H1 (cell line): ENCODE data around the gene FHIP2A. TPM values are rescaled to one million over a fixed set of nuclear protein-coding genes. Genes with fewer than 3 reads are reported as not detected.

Experiments used
- CTCF ChIA-PET: fragments of 300-600 bp; sonication (Branson Sonifier 250); formaldehyde crosslinking; loops from one replicate; lab custom pipeline; 2021; ENCODE audit not compliant: partially characterized antibody; lab: Charles Lee
- POLR2A ChIA-PET: fragments of 300-600 bp; sonication (Branson Sonifier 250); formaldehyde crosslinking; loops from one replicate; lab custom pipeline; 2021; ENCODE audit warnings: inconsistent platforms; ENCODE audit not compliant: partially characterized antibody; lab: Charles Lee
- DNase-seq, 2 experiments: peaks; one replicate each; pipeline versions ENCODE4 v3.0.0 to v3.0.0-alpha.2; 2010 to 2022; ENCODE audit warnings: low spot score in 2 of 2, low read depth in 1 of 2, mixed read lengths in 1 of 2
- FAIRE-seq: peaks from 2 replicates; lab custom pipeline; 2011; peaks lifted over from hg19 to GRCh38; lab: Jason Lieb, UNC
- H2AFZ ChIP-seq: 2 replicates; pipeline ENCODE4 v1.8.1; 2012; ENCODE audit warnings: low read length, inconsistent platforms
- H2AK5ac ChIP-seq: 2 replicates; pipeline ENCODE4 v1.6.1; 2013; ENCODE audit warnings: low read depth, low read length
- H2BK120ac ChIP-seq: replicated peaks from 2 replicates; pipeline ENCODE3; 2013; ENCODE audit warnings: low read depth, low read length, inconsistent platforms
- H2BK12ac ChIP-seq: 2 replicates; pipeline ENCODE4 v1.6.1; 2013; ENCODE audit warnings: low read depth, low read length
- H2BK15ac ChIP-seq: 2 replicates; pipeline ENCODE4 v1.6.1; 2013; ENCODE audit warnings: low read length
- H2BK20ac ChIP-seq: 2 replicates; pipeline ENCODE4 v1.6.1; 2013; ENCODE audit warnings: low read length
- H2BK5ac ChIP-seq: 2 replicates; pipeline ENCODE4 v1.6.1; 2013; ENCODE audit warnings: low read depth, low read length
- H3K14ac ChIP-seq: 2 replicates; pipeline ENCODE4 v1.6.1; 2013; ENCODE audit warnings: inconsistent platforms; ENCODE audit not compliant: insufficient read length
- H3K18ac ChIP-seq: 2 replicates; pipeline ENCODE4 v1.6.1; 2013; ENCODE audit warnings: low read length; ENCODE audit errors: extremely low read depth
- H3K23ac ChIP-seq: 2 replicates; pipeline ENCODE4 v1.6.1; 2013; ENCODE audit warnings: inconsistent platforms; ENCODE audit not compliant: insufficient read length
- H3K23me2 ChIP-seq: 2 replicates; pipeline ENCODE4 v1.6.1; 2013; ENCODE audit warnings: low read depth, low read length
- H3K27ac ChIP-seq: 2 replicates; pipeline ENCODE4 v1.6.1; 2011; ENCODE audit warnings: low read depth, low read length, inconsistent platforms
- H3K27me3 ChIP-seq, 4 experiments: replicated peaks in 1 of 4; 1 replicate in 1 of 4; 2 replicates in 3 of 4; pipeline versions ENCODE4 v1.6.1 to v1.8.1; 2011 to 2013; ENCODE audit warnings: low read length in 3 of 4, mild to moderate bottlenecking in 3 of 4, inconsistent platforms in 2 of 4, mixed read lengths in 2 of 4, moderate library complexity in 1 of 4; ENCODE audit not compliant: control insufficient read depth in 3 of 4, insufficient read depth in 3 of 4; ENCODE audit errors: extremely low read depth in 1 of 4
- H3K36me3 ChIP-seq, 4 experiments: 2 replicates each; pipeline versions ENCODE4 v1.6.1 to v1.8.1; 2011 to 2013; ENCODE audit warnings: mild to moderate bottlenecking in 4 of 4, low read length in 3 of 4, moderate library complexity in 2 of 4, control low read depth in 1 of 4, inconsistent platforms in 1 of 4; ENCODE audit not compliant: insufficient read depth in 4 of 4, control insufficient read depth in 2 of 4
- H3K4ac ChIP-seq: replicated peaks from 2 replicates; pipeline ENCODE3; 2013; ENCODE audit warnings: low read length, low read depth, mixed read lengths, inconsistent platforms; ENCODE audit not compliant: insufficient read length
- H3K4me1 ChIP-seq, 4 experiments: replicated peaks in 1 of 4; 1 replicate in 1 of 4; 2 replicates in 3 of 4; pipeline versions ENCODE4 v1.6.1 to v1.8.1; 2011 to 2013; ENCODE audit warnings: low read length in 3 of 4, inconsistent platforms in 2 of 4, mixed read lengths in 1 of 4; ENCODE audit not compliant: insufficient read depth in 4 of 4, control insufficient read depth in 3 of 4
- H3K4me2 ChIP-seq, 2 experiments: 2 replicates each; pipeline versions ENCODE4 v1.6.1 to v1.8.1; 2011 to 2013; ENCODE audit warnings: low read depth in 2 of 2, low read length in 2 of 2, control low read depth in 1 of 2, inconsistent platforms in 1 of 2, mild to moderate bottlenecking in 1 of 2; ENCODE audit not compliant: insufficient read depth in 1 of 2
- H3K4me3 ChIP-seq, 4 experiments: fragments of 200-600, 300-600 bp in 1 of 4; sonication (generic), shearing (Covaris generic), sonication (Bioruptor Twin) in 1 of 4; 2 replicates each; pipeline versions ENCODE4 v1.5.1 to v1.8.1; 2011 to 2016; ENCODE audit warnings: low read length in 4 of 4, low read depth in 3 of 4, control low read depth in 2 of 4, inconsistent platforms in 2 of 4, mild to moderate bottlenecking in 2 of 4, mixed read lengths in 1 of 4, moderate library complexity in 1 of 4; ENCODE audit not compliant: insufficient read depth in 2 of 4; ENCODE audit errors: extremely low read depth in 1 of 4
- H3K56ac ChIP-seq: replicated peaks from 2 replicates; pipeline ENCODE3; 2013; ENCODE audit warnings: low read depth, mild to moderate bottlenecking, mixed read lengths, low read length, inconsistent platforms; ENCODE audit not compliant: insufficient read length
- H3K79me1 ChIP-seq: 2 replicates; pipeline ENCODE4 v1.6.1; 2013; ENCODE audit warnings: low read depth, low read length, control low read depth
- H3K79me2 ChIP-seq, 2 experiments: 2 replicates each; pipeline versions ENCODE4 v1.6.1 to v1.8.1; 2012 to 2013; ENCODE audit warnings: low read length in 2 of 2, mild to moderate bottlenecking in 2 of 2, inconsistent platforms in 1 of 2; ENCODE audit not compliant: insufficient read depth in 2 of 2, control insufficient read depth in 1 of 2
- H3K9ac ChIP-seq, 4 experiments: replicated peaks in 1 of 4; 1 replicate in 1 of 4; 2 replicates in 3 of 4; pipeline versions ENCODE4 v1.6.1 to v1.8.1; 2011 to 2013; ENCODE audit warnings: low read depth in 3 of 4, low read length in 3 of 4, control low read depth in 2 of 4, mild to moderate bottlenecking in 2 of 4, moderate library complexity in 2 of 4, inconsistent platforms in 1 of 4; ENCODE audit errors: extremely low read depth in 1 of 4
- H3K9me3 ChIP-seq, 2 experiments: 2 replicates each; pipeline versions ENCODE4 v1.6.1 to v1.8.1; 2012 to 2013; ENCODE audit warnings: mild to moderate bottlenecking in 2 of 2, moderate library complexity in 2 of 2, control low read depth in 1 of 2, inconsistent platforms in 1 of 2, low read depth in 1 of 2, low read length in 1 of 2, mixed read lengths in 1 of 2; ENCODE audit not compliant: insufficient read depth in 2 of 2
- H4K20me1 ChIP-seq, 2 experiments: replicated peaks in 1 of 2; 2 replicates each; pipeline versions ENCODE3 to v1.8.1; 2011 to 2013; ENCODE audit warnings: inconsistent platforms in 2 of 2, low read length in 2 of 2, mild to moderate bottlenecking in 1 of 2; ENCODE audit not compliant: insufficient read depth in 2 of 2, control insufficient read depth in 1 of 2
- H4K5ac ChIP-seq: 2 replicates; pipeline ENCODE4 v1.6.1; 2013; ENCODE audit warnings: low read length, low read depth, mixed read lengths, inconsistent platforms; ENCODE audit not compliant: insufficient read length
- H4K8ac ChIP-seq: 2 replicates; pipeline ENCODE4 v1.8.0; 2013; ENCODE audit warnings: mild to moderate bottlenecking, moderate library complexity, low read length, inconsistent platforms; ENCODE audit not compliant: insufficient read depth; ENCODE audit errors: extremely low read depth
- H4K91ac ChIP-seq: replicated peaks from 2 replicates; pipeline ENCODE3; 2013; ENCODE audit warnings: low read length, mixed read lengths, inconsistent platforms; ENCODE audit not compliant: insufficient read length
- ASH2L ChIP-seq: fragments of 200-600, 300-600 bp; sonication (generic); IDR thresholded peaks from one replicate; pipeline ENCODE4 v1.7.1; 2017; ENCODE audit warnings: low read length
- CBX8 ChIP-seq: fragments of 300-800, 300-1000 bp; sonication (generic); IDR thresholded peaks from 2 replicates; pipeline ENCODE4 v1.7.1; 2016; ENCODE audit warnings: low read depth, low read length, borderline replicate concordance
- CEBPB ChIP-seq: IDR thresholded peaks from 2 replicates; pipeline ENCODE4 v1.6.1; 2012; ENCODE audit warnings: low read depth, low read length
- EP300 ChIP-seq, 2 experiments: IDR thresholded peaks; 1 replicate in 1 of 2; 2 replicates in 1 of 2; pipeline ENCODE4 v1.6.1; 2011 to 2012; ENCODE audit warnings: low read depth in 2 of 2, low read length in 2 of 2, mild to moderate bottlenecking in 2 of 2, borderline replicate concordance in 1 of 2, inconsistent platforms in 1 of 2, moderate library complexity in 1 of 2
- JUND ChIP-seq: IDR thresholded peaks from 2 replicates; pipeline ENCODE4 v1.6.1; 2011; ENCODE audit warnings: mild to moderate bottlenecking, improper control_type of control experiment, low read length
- KDM5A ChIP-seq: fragments of 200-600 bp; IDR thresholded peaks from 2 replicates; pipeline ENCODE4 v1.7.1; 2012; ENCODE audit warnings: mild to moderate bottlenecking, low read length, inconsistent platforms, mixed read lengths
- PHF8 ChIP-seq: fragments of 200-600 bp; sonication (generic); conservative IDR thresholded peaks from 2 replicates; pipeline ENCODE4 v1.7.1; 2012; ENCODE audit warnings: low read depth, mild to moderate bottlenecking, inconsistent platforms, low read length, moderate library complexity
- POLR2A ChIP-seq, 2 experiments: IDR thresholded peaks; 1 replicate in 1 of 2; 2 replicates in 1 of 2; pipeline ENCODE4 v1.6.1; 2011; ENCODE audit warnings: low read depth in 2 of 2, low read length in 2 of 2, mild to moderate bottlenecking in 2 of 2; ENCODE audit errors: control extremely low read depth in 1 of 2
- RFX5 ChIP-seq: IDR thresholded peaks from 2 replicates; pipeline ENCODE4 v1.6.1; 2011; ENCODE audit warnings: low read depth, low read length, improper control_type of control experiment, borderline replicate concordance
- TCF12 ChIP-seq: IDR thresholded peaks from 2 replicates; pipeline ENCODE4 v1.6.1; 2011; ENCODE audit warnings: low read depth, mild to moderate bottlenecking, low read length
- WGBS, 2 experiments: shearing (Covaris generic) in 1 of 2; methylation state at CpG; one replicate each; pipeline versions ENCODE4 v1.1.6 to v1.1.7; 2013 to 2015; ENCODE audit warnings: low lambda C conversion rate in 2 of 2, mixed read lengths in 2 of 2, inconsistent platforms in 1 of 2, low coverage in 1 of 2, missing lambda C conversion rate in 1 of 2; ENCODE audit not compliant: insufficient replicate concordance in 2 of 2, insufficient coverage in 1 of 2, insufficient read length in 1 of 2; ENCODE audit errors: extremely low coverage in 1 of 2, missing lambda C conversion rate in 1 of 2; 5-methylcytosine and 5-hydroxymethylcytosine counted together
- polyA plus RNA-seq, 7 experiments: library from polyadenylated mRNA; depleted of rRNA in 3 of 7; stranded (reverse) in 5 of 7; unstranded in 2 of 7; fragments of >200 nt in 5 of 7; fragments of 200-250 nt in 2 of 7; gene quantifications; 1 replicate in 5 of 7; 2 replicates in 1 of 7; 4 replicates in 1 of 7; pipeline versions ENCODE4 v1.2.1 to v1.2.3, GENCODE V29; 2011 to 2013; ENCODE audit warnings: missing spikeins in 2 of 7, mixed read lengths in 2 of 7
- total RNA-seq: library from RNA; stranded (reverse); fragmentation: NEBNext Ultra II Directional; extraction: Animal tissue kit (Norgen Biotek cat#: 25700); gene quantifications from 2 replicates; pipeline ENCODE4 v1.2.1, GENCODE V29; 2021
- TF ChIP-seq, protein P1 (sequence below): IDR thresholded peaks from 2 replicates; pipeline ENCODE4 v1.6.1; 2011; ENCODE audit warnings: low read depth, mild to moderate bottlenecking, low read length; ENCODE audit not compliant: insufficient read depth
- TF ChIP-seq, protein P2 (sequence below): IDR thresholded peaks from 2 replicates; pipeline ENCODE4 v1.6.1; 2012; ENCODE audit warnings: inconsistent platforms

FHIP2A gene
- total and polyA plus RNA-seq, 2 of the 8 experiments (the other 6 are each of a cell fraction or from before 2014, with no cell fraction given): 4.5 to 15.0 TPM

DNA sequence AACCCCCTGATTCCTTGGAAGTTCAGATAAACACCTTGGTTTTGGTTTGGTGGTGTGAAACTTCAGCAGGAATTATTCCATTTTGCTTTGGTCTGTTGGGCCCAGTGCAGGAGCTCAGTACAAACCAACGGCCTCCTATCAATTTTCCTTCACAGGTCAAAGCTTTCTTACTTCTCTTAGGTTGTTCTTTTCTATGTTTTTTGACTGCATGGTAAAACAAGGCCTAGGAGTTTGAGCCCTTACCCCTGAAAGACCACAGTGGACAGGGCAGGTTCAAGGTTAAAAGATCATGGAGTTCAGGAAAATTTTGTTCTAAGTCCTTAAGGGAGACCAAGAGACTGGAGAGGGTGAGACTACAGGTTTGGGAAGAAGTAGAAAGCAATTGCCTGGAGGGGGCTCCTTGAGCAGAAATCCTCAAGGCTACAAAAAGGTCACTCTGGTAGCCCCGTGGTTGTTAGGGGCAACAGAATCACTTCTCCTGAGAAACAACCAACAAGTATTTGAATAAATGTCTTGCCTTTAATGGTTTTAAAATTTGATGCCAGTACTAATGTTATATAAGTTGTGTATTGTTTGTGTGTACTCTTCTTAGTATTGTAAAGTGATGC lies 40.9 kb upstream of the FHIP2A start:
- Histone ChIP-seq H3K9me3 (no peaks in the 10 kb centered on the region), H2AFZ (peak overlapping the region; percentile 52)
- no peak for DNase-seq

More for the DNA sequence above, 40.9 kb upstream of the FHIP2A start:
- H2AK5ac ChIP-seq: no peak overlapping the region
- H3K4me1 ChIP-seq: no peaks in the 10 kb centered on the region
- peaks cover 3% of the 10 kb centered on the region; the same call in 1 of the 2 replicates for H3K23me2 ChIP-seq
- FAIRE-seq: no peak
- H2BK5ac ChIP-seq: no peak overlapping the region
- H4K5ac ChIP-seq: no peak overlapping the region
- H3K4ac ChIP-seq: no peak overlapping the region
- H3K4me2 ChIP-seq: no peak overlapping the region
- H4K20me1 ChIP-seq: no peaks in the 10 kb centered on the region
- no peaks in the 10 kb centered on the region for H3K79me2 ChIP-seq
- no peak overlapping the region for H3K18ac ChIP-seq
- no peak overlapping the region for H3K4me3 ChIP-seq
- no peak overlapping the region for H2BK12ac ChIP-seq
- H3K79me1 ChIP-seq: no peaks in the 10 kb centered on the region
- no peak overlapping the region for H3K14ac ChIP-seq
- no peak overlapping the region for H4K8ac ChIP-seq
- TF ChIP-seq CBX8 (no peak), ASH2L (no peak), CEBPB (no peak), JUND (no peak), POLR2A (IDR thresholded peaks at IDR 0.05; ENCODE audit: control extremely low read depth in 1 of 2, low read depth in 2 of 2, low read length in 2 of 2) (no peak), TCF12 (no peak), PHF8 (no peak), RFX5 (no peak), EP300 (IDR thresholded peaks at IDR 0.05; ENCODE audit: borderline replicate concordance in 1 of 2, low read depth in 2 of 2, low read length in 2 of 2) (no peak), KDM5A (no peak)
- TF ChIP-seq, protein P1, sequence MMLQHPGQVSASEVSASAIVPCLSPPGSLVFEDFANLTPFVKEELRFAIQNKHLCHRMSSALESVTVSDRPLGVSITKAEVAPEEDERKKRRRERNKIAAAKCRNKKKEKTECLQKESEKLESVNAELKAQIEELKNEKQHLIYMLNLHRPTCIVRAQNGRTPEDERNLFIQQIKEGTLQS: no peak
- TF ChIP-seq, protein P2, sequence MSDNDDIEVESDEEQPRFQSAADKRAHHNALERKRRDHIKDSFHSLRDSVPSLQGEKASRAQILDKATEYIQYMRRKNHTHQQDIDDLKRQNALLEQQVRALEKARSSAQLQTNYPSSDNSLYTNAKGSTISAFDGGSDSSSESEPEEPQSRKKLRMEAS: no peak
- no peak overlapping the region for H3K56ac ChIP-seq
- CTCF ChIA-PET: interaction anchor here (0.8 to 1.4 kb wide), 3 partner anchors 10 to 231 kb away, joined by 3 to 6 read pairs (median 4); no protein-coding TSS in a partner anchor
- no peak overlapping the region for H4K91ac ChIP-seq
- H2BK15ac ChIP-seq: no peak overlapping the region
- POLR2A ChIA-PET: no interaction called here
- H3K36me3 ChIP-seq: no peaks in the 10 kb centered on the region
- no peak overlapping the region for H2BK20ac ChIP-seq
- no peak overlapping the region for H3K9ac ChIP-seq
- H3K23ac ChIP-seq: no peak overlapping the region
- H3K27me3 ChIP-seq: no peaks in the 10 kb centered on the region
- no peak overlapping the region for H2BK120ac ChIP-seq
- 79% methylated on average over 2 of the region's 2 CpGs; no CpG with 5 or more reads in 1 of the 2 experiments for WGBS, 2 experiments
- no peak overlapping the region for H3K27ac ChIP-seq
